WTC11 (cell line): Measurements from ENCODE around the gene GTPBP1. TPM values are rescaled to one million over a fixed set of nuclear protein-coding genes. Genes with fewer than 3 reads are reported as not detected.

ENCODE experiments used
- ATAC-seq: fragments of 200-7000 bp; cut with Tn5 transposase; 2 replicates; pipeline ENCODE4 v1.10.0; 2021; ENCODE audit warnings: mild to moderate bottlenecking, moderate library complexity
- CTCF ChIA-PET: fragments of 300-600 bp; sonication (Branson Sonifier 250); formaldehyde crosslinking; loops from one replicate; lab custom pipeline; 2021; ENCODE audit warnings: antibody characterized with exemption; lab: Charles Lee
- POLR2A ChIA-PET: fragments of 350-600 bp; sonication (Branson Sonifier 250); formaldehyde crosslinking; loops from one replicate; lab custom pipeline; 2021; ENCODE audit warnings: antibody characterized with exemption; lab: Charles Lee
- DNase-seq: peaks from one replicate; pipeline ENCODE4 v3.0.0; 2021; ENCODE audit warnings: low spot score
- H3K27ac Mint-ChIP-seq: 2 replicates; pipeline ENCODE4 v1.8.0; 2021; ENCODE audit warnings: mixed read lengths
- H3K27me3 Mint-ChIP-seq: 2 replicates; pipeline ENCODE4 v1.8.0; 2021; ENCODE audit warnings: low read depth, mild to moderate bottlenecking, moderate library complexity, mixed read lengths
- H3K36me3 Mint-ChIP-seq: 2 replicates; pipeline ENCODE4 v1.8.0; 2021; ENCODE audit warnings: mixed read lengths
- H3K4me1 Mint-ChIP-seq: 2 replicates; pipeline ENCODE4 v1.8.0; 2022; ENCODE audit warnings: mixed read lengths
- H3K4me3 Mint-ChIP-seq: 2 replicates; pipeline ENCODE4 v1.8.0; 2021; ENCODE audit warnings: mild to moderate bottlenecking, moderate library complexity, mixed read lengths
- H3K9me3 Mint-ChIP-seq: 2 replicates; pipeline ENCODE4 v1.8.0; 2021; ENCODE audit warnings: mixed read lengths
- ARID4B ChIP-seq: sonication (generic); formaldehyde crosslinking; IDR thresholded peaks from 2 replicates; pipeline ENCODE4 v1.8.0; 2023; ENCODE audit warnings: missing genetic modification reagents, mild to moderate bottlenecking, borderline replicate concordance
- EMX1 ChIP-seq: fragments of 250-450 bp; sonication (Bioruptor Pico); IDR thresholded peaks from 2 replicates; pipeline ENCODE4 v1.8.0; 2021; ENCODE audit warnings: mild to moderate bottlenecking
- ERG ChIP-seq: fragments of 250-450 bp; sonication (Bioruptor Pico); IDR thresholded peaks from 2 replicates; pipeline ENCODE4 v1.8.0; 2021; ENCODE audit warnings: mild to moderate bottlenecking
- FOXP1 ChIP-seq: sonication (generic); formaldehyde crosslinking; IDR thresholded peaks from 2 replicates; pipeline ENCODE4 v1.8.0; 2022; ENCODE audit warnings: missing genetic modification reagents, mild to moderate bottlenecking, moderate library complexity, borderline replicate concordance
- GABPB1 ChIP-seq: sonication (generic); formaldehyde crosslinking; IDR thresholded peaks from 2 replicates; pipeline ENCODE4 v1.8.1; 2023; ENCODE audit warnings: mild to moderate bottlenecking, missing genetic modification reagents
- GRHL2 ChIP-seq: fragments of 250-450 bp; sonication (Bioruptor Pico); IDR thresholded peaks from 2 replicates; pipeline ENCODE4 v1.8.0; 2022; ENCODE audit warnings: mild to moderate bottlenecking, moderate library complexity; ENCODE audit not compliant: insufficient replicate concordance, severe bottlenecking
- HMGA2 ChIP-seq: fragments of 250-450 bp; sonication (Bioruptor Pico); IDR thresholded peaks from 2 replicates; pipeline ENCODE4 v1.4.0; 2021; ENCODE audit warnings: mild to moderate bottlenecking, moderate library complexity
- JAZF1 ChIP-seq: fragments of 250-450 bp; sonication (Bioruptor Pico); IDR thresholded peaks from 2 replicates; pipeline ENCODE4 v1.9.0; 2021; ENCODE audit warnings: moderate library complexity, mild to moderate bottlenecking, inconsistent platforms
- MYBL2 ChIP-seq: sonication (generic); formaldehyde crosslinking; IDR thresholded peaks from 2 replicates; pipeline ENCODE4 v1.8.1; 2023; ENCODE audit warnings: mild to moderate bottlenecking, moderate library complexity, missing genetic modification reagents
- NFE2L1 ChIP-seq: sonication (generic); formaldehyde crosslinking; IDR thresholded peaks from 2 replicates; pipeline ENCODE4 v1.8.1; 2023; ENCODE audit warnings: missing genetic modification reagents
- NR1H2 ChIP-seq: sonication (generic); formaldehyde crosslinking; IDR thresholded peaks from 2 replicates; pipeline ENCODE4 v1.9.0; 2021; ENCODE audit warnings: mild to moderate bottlenecking, moderate library complexity, missing genetic modification reagents
- NR2C2 ChIP-seq: sonication (generic); formaldehyde crosslinking; IDR thresholded peaks from 2 replicates; pipeline ENCODE4 v1.8.0; 2022; ENCODE audit warnings: mild to moderate bottlenecking, missing genetic modification reagents
- NR3C1 ChIP-seq: sonication (generic); formaldehyde crosslinking; conservative IDR thresholded peaks from 2 replicates; pipeline ENCODE4 v1.8.1; 2023; ENCODE audit warnings: low read depth, mild to moderate bottlenecking, missing genetic modification reagents
- USF2 ChIP-seq: sonication (generic); formaldehyde crosslinking; IDR thresholded peaks from 2 replicates; pipeline ENCODE4 v1.8.1; 2023; ENCODE audit warnings: mild to moderate bottlenecking, missing genetic modification reagents, moderate library complexity
- ZBTB43 ChIP-seq: sonication (generic); formaldehyde crosslinking; IDR thresholded peaks from 2 replicates; pipeline ENCODE4 v1.8.1; 2023; ENCODE audit warnings: mild to moderate bottlenecking, missing genetic modification reagents
- ZNF232 ChIP-seq: sonication (generic); formaldehyde crosslinking; IDR thresholded peaks from 2 replicates; pipeline ENCODE4 v1.8.0; 2022; ENCODE audit warnings: mild to moderate bottlenecking, missing genetic modification reagents
- ZNF263 ChIP-seq: sonication (generic); formaldehyde crosslinking; IDR thresholded peaks from 2 replicates; pipeline ENCODE4 v1.8.1; 2022; ENCODE audit warnings: low read depth, mild to moderate bottlenecking, moderate library complexity, missing genetic modification reagents
- ZNF317 ChIP-seq: sonication (generic); formaldehyde crosslinking; IDR thresholded peaks from 2 replicates; pipeline ENCODE4 v1.8.1; 2023; ENCODE audit warnings: low read depth, mild to moderate bottlenecking, moderate library complexity, missing genetic modification reagents, borderline replicate concordance
- ZNF396 ChIP-seq: fragments of 250-450 bp; sonication (Bioruptor Pico); IDR thresholded peaks from 2 replicates; pipeline ENCODE4 v1.8.0; 2021; ENCODE audit warnings: mild to moderate bottlenecking, moderate library complexity, borderline replicate concordance
- ZNF416 ChIP-seq: fragments of 250-450 bp; sonication (Bioruptor Pico); IDR thresholded peaks from 2 replicates; pipeline ENCODE4 v1.9.0; 2021; ENCODE audit warnings: mild to moderate bottlenecking, inconsistent platforms
- ZNF423 ChIP-seq: fragments of 250-450 bp; sonication (Bioruptor Pico); IDR thresholded peaks from 2 replicates; pipeline ENCODE4 v2.1.2; 2022; ENCODE audit warnings: mild to moderate bottlenecking, moderate library complexity
- ZNF671 ChIP-seq: fragments of 250-450 bp; sonication (Bioruptor Pico); IDR thresholded peaks from 2 replicates; pipeline ENCODE4 v1.8.0; 2021; ENCODE audit warnings: mild to moderate bottlenecking
- total RNA-seq: library from RNA; stranded (reverse); gene quantifications from 3 replicates; pipeline ENCODE4 v1.2.3, GENCODE V29; 2021
- TF ChIP-seq, protein P1 (sequence below): sonication (generic); formaldehyde crosslinking; IDR thresholded peaks from 2 replicates; pipeline ENCODE4 v1.8.1; 2022; ENCODE audit warnings: low read depth, missing genetic modification reagents, borderline replicate concordance

The GTPBP1 gene
- total RNA-seq, 1 experiment from 2014 or later = 108 TPM

DNA sequence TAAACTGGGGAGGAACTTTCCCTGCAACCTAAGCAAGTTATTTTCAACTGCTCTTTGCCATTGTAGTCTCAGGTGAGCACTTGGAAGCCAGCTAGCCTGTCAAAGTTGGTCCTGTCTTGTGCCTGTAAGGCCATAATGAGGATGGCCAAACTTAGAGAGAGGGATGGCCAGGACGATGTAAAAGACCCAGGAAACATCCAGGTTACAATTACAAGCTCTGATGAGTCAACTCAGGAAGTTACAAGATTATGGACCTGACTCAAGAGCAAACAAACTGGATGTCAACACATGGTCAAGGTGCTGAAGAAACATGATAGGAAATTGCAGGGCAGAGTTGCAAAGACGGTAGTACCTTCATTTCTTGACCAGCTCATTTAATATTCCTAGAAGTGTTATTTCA, 1.6 kb downstream of the GTPBP1 start:
- peaks cover 63% of the 10 kb centered on the region for H3K4me1 Mint-ChIP-seq
- no peaks in the 10 kb centered on the region for H3K9me3 Mint-ChIP-seq
- peaks cover 14% of the 10 kb centered on the region for H3K36me3 Mint-ChIP-seq
- no peak for ATAC-seq
- CTCF ChIA-PET = interaction anchor here (1.0 to 1.8 kb wide), 2 partner anchors 18 to 59 kb away, joined by 4 read pairs; no protein-coding TSS in a partner anchor
- POLR2A ChIA-PET = interaction anchor here (0.6 kb wide), 1 partner anchor 24 kb away, joined by 5 read pairs; no protein-coding TSS in a partner anchor
- peak overlapping the region; percentile 91 for H3K4me3 Mint-ChIP-seq
- no peaks in the 10 kb centered on the region; the same call in 1 of the 2 replicates for H3K27me3 Mint-ChIP-seq
- H3K27ac Mint-ChIP-seq = peak overlapping the region; percentile 24; the same call in 1 of the 2 replicates
- TF ChIP-seq MYBL2 (CRISPR knock-in tag) (no peak), GABPB1 (CRISPR knock-in tag) (peak; percentile 92)
- no peak for DNase-seq

DNA sequence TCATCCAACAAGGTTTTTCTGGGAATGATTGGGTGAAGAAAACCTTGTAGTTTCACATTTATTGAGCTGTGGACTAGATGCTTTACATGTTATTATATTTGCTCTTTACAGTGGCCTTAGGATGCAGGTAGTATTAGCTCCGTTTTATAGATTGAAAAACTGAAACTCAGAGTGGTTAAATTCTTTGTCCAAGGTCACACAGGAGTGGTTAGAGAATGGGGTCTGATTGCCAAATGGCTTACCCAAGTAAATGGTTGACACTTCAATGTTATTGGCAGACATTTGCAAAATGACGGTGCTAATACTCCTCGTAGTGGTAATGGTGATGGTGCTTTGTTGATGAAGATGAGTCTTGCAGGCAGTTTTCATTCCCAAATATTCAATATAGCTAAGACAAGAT, 2.2 kb downstream of the GTPBP1 start:
- ChIA-PET CTCF (interaction anchor here (1.0 to 1.8 kb wide), 2 partner anchors 17 to 58 kb away, joined by 4 read pairs; no protein-coding TSS in a partner anchor), POLR2A (no interaction called here)
- no peak overlapping the region; the same call in 1 of the 2 replicates for H3K27ac Mint-ChIP-seq
- H3K4me1 Mint-ChIP-seq = peaks cover 65% of the 10 kb centered on the region
- DNase-seq (no peak), ATAC-seq (no peak)
- no peaks in the 10 kb centered on the region; the same call in 1 of the 2 replicates for H3K27me3 Mint-ChIP-seq
- peaks cover 14% of the 10 kb centered on the region for H3K36me3 Mint-ChIP-seq
- no peaks in the 10 kb centered on the region for H3K9me3 Mint-ChIP-seq
- H3K4me3 Mint-ChIP-seq = peak overlapping the region; percentile 3
- TF ChIP-seq ZNF671 (CRISPR knock-in tag) (no peak), FOXP1 (CRISPR knock-in tag) (no peak), ZBTB43 (CRISPR knock-in tag) (no peak), GRHL2 (CRISPR knock-in tag) (no peak)

DNA sequence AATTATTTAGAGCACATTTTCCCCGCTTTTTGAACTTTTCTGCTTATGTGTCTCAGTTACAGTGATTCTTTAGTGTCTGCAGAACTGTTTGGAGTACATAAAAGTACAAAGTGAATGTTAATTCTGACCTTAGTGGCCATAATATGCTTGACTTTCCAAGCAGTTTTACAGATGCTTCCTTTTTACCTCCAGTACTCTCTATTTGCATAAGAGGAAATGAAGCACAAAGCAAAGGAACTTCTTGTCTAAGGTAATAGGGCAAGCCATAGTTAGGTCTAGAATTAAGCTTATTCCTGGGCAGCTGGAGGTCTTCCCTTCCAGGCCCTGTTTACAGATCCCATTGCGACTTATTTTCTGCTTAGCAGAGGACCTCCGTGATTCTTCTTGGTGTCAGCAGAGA, 3.6 kb downstream of the GTPBP1 start:
- H3K27ac Mint-ChIP-seq = peak overlapping the region; percentile 90
- ATAC-seq = no peak
- DNase-seq = no peak
- H3K4me3 Mint-ChIP-seq = no peak overlapping the region
- H3K36me3 Mint-ChIP-seq = peaks cover 14% of the 10 kb centered on the region
- no peaks in the 10 kb centered on the region; the same call in 1 of the 2 replicates for H3K27me3 Mint-ChIP-seq
- peaks cover 67% of the 10 kb centered on the region for H3K4me1 Mint-ChIP-seq
- POLR2A ChIA-PET = interaction anchor here (0.7 kb wide), 1 partner anchor 60 kb away, joined by 3 read pairs; no protein-coding TSS in a partner anchor
- no peaks in the 10 kb centered on the region for H3K9me3 Mint-ChIP-seq
- CTCF ChIA-PET = interaction anchor here (1.8 kb wide), 1 partner anchor 57 kb away, joined by 4 read pairs; no protein-coding TSS in a partner anchor
- no peak for TF ChIP-seq NR3C1 (CRISPR knock-in tag)
- TF ChIP-seq ARID4B (CRISPR knock-in tag) = no peak
- no peak for TF ChIP-seq ZNF416
- no peak for TF ChIP-seq ERG (CRISPR knock-in tag)
- no peak for TF ChIP-seq HMGA2 (CRISPR knock-in tag)
- TF ChIP-seq ZNF423 (CRISPR knock-in tag) = no peak
- no peak for TF ChIP-seq ZNF263 (CRISPR knock-in tag)
- TF ChIP-seq ZNF396 (CRISPR knock-in tag) = no peak
- TF ChIP-seq JAZF1 (CRISPR knock-in tag) = no peak
- TF ChIP-seq EMX1 (CRISPR knock-in tag) = no peak
- no peak for TF ChIP-seq NR2C2 (CRISPR knock-in tag)
- TF ChIP-seq, protein P1, sequence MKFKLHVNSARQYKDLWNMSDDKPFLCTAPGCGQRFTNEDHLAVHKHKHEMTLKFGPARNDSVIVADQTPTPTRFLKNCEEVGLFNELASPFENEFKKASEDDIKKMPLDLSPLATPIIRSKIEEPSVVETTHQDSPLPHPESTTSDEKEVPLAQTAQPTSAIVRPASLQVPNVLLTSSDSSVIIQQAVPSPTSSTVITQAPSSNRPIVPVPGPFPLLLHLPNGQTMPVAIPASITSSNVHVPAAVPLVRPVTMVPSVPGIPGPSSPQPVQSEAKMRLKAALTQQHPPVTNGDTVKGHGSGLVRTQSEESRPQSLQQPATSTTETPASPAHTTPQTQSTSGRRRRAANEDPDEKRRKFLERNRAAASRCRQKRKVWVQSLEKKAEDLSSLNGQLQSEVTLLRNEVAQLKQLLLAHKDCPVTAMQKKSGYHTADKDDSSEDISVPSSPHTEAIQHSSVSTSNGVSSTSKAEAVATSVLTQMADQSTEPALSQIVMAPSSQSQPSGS (CRISPR knock-in tag) = no peak
- no peak for TF ChIP-seq ZNF317 (CRISPR knock-in tag)
- TF ChIP-seq NR1H2 = no peak
- no peak for TF ChIP-seq ZNF232 (CRISPR knock-in tag)
- no peak for TF ChIP-seq GABPB1 (CRISPR knock-in tag)
- TF ChIP-seq USF2 (CRISPR knock-in tag) = no peak
- no peak for TF ChIP-seq NFE2L1
